ENCODE measurements around the gene FAM161A.
A peak's percentile ranks its signal among the peaks of the same experiment; 100 is the strongest.
"Not testable (repeated sequence)": the region's sequence is repeated elsewhere in the genome, so short reads cannot be mapped to it uniquely, and the experiment has no call there.

FAM161A gene

DNA sequence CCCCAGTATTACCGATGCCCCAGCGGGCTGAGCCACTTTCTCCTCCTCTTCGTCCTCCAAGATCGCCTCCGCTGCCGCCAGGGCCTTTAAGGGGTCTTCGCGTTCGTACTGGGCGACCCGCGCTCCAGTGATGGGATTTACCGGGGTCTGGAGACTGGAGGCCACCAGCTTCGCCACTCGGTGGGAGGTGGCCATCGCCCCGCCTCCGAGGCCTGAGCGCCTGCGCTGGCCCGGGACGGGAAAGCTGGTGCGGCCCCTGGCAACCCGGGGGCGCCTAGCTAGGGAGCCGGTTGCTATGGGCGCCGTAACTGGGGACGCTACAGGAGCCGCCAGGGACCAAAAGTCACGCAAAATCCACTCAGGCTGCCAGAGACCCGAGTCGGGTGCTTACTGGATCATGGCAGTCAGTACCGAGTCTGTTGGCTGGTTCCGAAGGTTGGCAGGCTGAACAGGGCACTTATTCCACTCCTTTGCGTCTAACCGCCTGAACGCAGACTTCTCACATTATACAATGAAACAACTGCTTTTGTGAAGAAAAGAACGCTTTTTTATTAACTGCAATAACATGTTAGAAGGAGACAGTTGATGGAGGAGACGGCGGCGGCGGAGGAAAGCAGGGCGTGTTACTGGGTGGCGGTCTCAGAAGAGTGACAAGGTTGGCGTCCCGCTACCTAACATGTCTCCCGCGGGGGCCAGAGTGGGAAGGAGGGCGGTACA lies at the start of gene FAM161A:
Gene FAM161A, minus strand, starts transcription at position 214 of the 717 bp plus-strand sequence. Its CDS starts 19 bp downstream, at position 195.
- DNase-seq, result peak; percentile 75

GRCh38 chr2:61900281-61900680 lies 46.4 kb upstream of the FAM161A start:
- no peak for DNase-seq

GRCh38 chr2:61898810-61899209 lies 45.0 kb upstream of the FAM161A start:
- DNase-seq, result no peak

DNA sequence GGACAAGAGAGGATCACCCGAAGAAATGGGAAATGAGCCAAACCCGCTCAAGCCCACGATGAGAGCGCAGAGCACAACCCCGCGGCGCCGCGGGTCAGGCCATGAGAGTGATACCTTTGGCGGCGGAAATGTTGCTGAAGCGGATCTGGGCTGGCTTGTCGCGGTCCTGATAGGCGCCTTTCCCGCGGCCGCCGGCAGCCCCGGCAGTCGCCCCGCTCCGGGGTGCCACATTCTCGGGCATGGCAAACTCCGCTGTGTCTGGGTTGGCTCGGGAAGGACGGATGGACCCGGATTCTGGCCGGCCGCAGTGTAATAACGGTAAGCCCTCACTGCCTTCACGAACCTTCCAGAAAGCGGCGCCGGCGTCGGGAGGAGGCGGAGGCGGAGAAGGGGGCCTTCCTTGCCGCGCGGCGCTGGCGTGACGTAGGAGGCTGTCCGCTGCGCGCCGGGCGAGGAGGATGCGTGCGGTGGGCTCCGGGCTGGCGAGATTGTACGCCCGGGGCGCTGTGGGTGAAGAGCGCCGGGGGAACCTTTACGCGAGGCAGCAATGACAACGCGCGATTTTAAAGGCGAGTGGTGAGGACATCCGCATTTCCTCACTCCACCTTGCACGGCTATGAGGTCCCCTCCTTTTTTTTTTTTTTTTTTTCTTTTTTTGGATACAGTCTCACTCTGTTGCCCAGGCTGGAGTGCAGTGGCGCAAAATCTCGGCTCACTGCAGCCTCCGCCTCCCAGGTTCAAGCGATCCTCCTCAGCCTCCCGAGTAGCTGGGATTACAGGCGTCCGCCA lies 34.6 kb upstream of the FAM161A start, which contains the start of gene CCT4:
Gene CCT4, minus strand, starts transcription at position 390 of the 789 bp plus-strand sequence. Its CDS starts 149 bp downstream, at position 241.
- peak; percentile 88 for DNase-seq

DNA sequence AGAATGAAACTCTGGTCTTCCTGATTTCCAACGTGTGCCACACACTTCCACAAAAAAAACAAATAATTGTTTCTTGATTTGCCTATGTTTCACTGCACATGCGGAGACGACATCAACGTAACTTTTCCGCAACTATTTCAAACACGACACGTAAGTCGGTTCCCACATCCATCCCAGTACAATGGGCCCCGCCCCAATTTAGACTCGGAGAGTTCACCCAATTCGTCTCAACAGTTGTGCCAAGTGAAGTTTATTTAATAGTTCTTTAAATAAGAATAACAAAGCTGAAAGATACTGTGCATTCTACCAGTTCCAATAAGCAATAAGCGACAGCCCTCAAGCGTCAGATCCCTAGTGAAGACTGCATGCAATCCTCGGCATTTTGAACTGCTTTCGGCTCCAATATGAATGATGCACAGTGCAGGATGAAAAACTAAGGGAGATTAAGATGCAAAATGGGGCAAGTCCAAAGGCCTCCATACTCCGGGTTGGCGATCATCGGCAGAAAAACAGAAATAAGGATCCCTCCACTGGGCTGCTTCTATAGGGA lies 33.9 kb upstream of the FAM161A start:
- DNase-seq, result no peak

- DNase-seq, result no peak
Measured at GRCh38 chr2:61885896-61886603, 32.2 kb upstream of the FAM161A start.

DNA sequence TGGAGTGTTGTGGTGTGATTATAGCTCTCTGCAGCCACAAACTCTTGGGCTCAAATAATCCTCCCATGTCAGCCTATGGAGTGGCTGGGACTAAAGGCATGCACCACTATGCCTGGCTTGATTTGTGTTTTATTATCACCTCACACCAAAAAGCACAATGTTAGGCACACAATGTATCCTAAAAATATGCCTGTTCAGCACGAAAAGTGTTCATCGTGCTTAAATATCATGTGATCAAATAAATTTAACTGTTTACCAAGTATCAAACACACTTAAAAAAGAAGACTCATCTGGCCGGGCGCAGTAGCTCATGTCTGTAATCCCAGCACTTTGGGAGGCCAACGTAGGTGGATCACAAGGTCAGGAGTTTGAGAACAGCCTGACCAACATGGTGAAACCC lies 29.0 kb upstream of the FAM161A start:
- no peak for DNase-seq

- not testable (repeated sequence) for DNase-seq
Measured at GRCh38 chr2:61879351-61879750, 25.5 kb upstream of the FAM161A start.

GRCh38 chr2:61878761-61879160 lies 24.9 kb upstream of the FAM161A start:
- DNase-seq, result no peak

GRCh38 chr2:61877571-61878245 lies 23.8 kb upstream of the FAM161A start:
- no peak for DNase-seq

DNA sequence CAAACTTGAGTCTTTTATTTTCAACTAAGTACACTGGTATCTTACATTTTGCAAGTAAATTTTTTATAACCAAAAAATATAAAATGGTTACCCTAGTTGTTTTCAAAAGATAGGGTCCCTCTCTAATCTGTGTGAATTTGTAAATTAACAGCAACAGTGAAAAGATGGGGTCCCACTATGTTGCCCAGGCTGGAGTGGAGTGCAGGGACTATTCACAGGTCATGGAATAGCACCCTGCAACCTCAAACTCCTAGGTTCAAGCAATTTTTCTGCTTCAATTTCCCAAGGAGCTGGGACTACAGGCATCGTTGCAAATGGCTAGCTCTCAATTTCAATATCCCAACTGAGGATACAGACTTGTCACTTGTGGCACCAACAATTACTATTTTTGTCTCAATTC lies 22.5 kb upstream of the FAM161A start:
- no peak for DNase-seq

- DNase-seq, result not testable (repeated sequence)
Measured at GRCh38 chr2:61866482-61867089, 12.7 kb upstream of the FAM161A start.

GRCh38 chr2:61862085-61862484 lies 8.2 kb upstream of the FAM161A start:
- no peak for DNase-seq

- no peak for DNase-seq
Measured at GRCh38 chr2:61857224-61857623, 3.4 kb upstream of the FAM161A start.

- no peak for DNase-seq
Measured at GRCh38 chr2:61855318-61855613, 1.4 kb upstream of the FAM161A start.

- peak; percentile 81 for DNase-seq
Measured at GRCh38 chr2:61854564-61855317, 881 bp upstream of the FAM161A start.

- no peak for DNase-seq
Measured at GRCh38 chr2:61853086-61853846, 594 bp downstream of the FAM161A start.

DNA sequence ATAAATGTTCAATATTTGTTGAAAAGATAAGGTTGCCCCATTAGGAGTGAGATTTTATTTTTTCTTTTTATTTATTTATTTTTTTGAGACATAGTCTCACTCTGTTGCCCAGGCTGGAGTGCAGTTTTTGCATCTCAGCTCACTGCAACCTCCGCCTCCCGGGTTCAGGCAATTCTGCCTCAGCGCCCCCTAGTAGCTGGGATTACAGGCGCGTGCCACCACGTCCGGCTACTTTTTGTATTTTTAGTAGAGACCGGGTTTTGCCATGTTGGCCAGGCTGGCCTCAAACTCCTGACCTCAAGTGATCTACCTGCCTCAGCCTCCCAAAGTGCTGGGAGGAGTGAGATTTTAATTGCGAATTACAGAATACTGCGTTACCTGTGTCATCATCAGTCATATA lies 2.6 kb downstream of the FAM161A start:
- not testable (repeated sequence) for DNase-seq

DNA sequence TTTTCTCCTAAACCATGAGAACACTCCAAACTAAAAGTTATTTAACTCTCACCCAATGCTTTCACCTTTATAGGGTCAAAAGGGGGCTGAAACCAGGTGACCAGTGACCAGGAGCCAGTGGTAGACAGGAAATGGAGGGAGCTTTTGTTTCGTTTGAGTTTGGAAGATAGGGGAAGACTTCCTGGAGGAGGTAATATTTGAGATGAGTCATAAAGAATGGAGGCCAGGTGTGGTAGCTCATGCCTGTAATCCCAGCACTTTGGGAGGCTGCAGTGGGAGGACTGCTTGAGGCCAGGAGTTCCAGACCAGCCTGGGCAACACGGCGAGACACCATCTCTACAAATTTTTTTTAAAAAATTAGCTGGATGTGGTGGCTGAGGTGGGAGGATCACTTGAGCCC lies 8.5 kb downstream of the FAM161A start:
- no peak for DNase-seq

GRCh38 chr2:61841286-61841685 lies 12.6 kb downstream of the FAM161A start:
- DNase-seq, result no peak

DNA sequence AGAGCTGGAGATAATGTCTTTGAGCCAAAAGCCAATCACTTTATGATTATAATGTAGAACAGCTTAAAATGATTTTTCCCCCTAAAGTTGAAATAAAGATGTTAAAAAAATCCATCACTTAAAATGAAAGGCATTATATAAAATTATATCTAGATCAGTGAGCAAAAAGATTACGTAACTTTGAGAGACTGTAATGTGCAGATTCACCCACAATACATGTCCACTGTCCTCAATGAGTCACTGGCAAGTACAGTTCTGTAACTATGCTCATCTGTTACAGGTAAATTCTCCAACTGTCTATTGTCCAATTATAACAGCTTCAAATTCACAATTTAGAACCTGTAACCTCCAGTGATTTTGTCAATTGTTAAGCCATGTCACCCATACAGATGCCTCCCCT lies 19.0 kb downstream of the FAM161A start:
- DNase-seq, result no peak
